Measurements from ENCODE around the gene FYN. TPM values are rescaled to one million over a fixed set of nuclear protein-coding genes. Genes with fewer than 3 reads are reported as not detected.
A peak's percentile ranks its signal among the peaks of the same experiment; 100 is the strongest.

FYN gene
- total RNA-seq, 1 donor from 2014 or later = 525 TPM

DNA sequence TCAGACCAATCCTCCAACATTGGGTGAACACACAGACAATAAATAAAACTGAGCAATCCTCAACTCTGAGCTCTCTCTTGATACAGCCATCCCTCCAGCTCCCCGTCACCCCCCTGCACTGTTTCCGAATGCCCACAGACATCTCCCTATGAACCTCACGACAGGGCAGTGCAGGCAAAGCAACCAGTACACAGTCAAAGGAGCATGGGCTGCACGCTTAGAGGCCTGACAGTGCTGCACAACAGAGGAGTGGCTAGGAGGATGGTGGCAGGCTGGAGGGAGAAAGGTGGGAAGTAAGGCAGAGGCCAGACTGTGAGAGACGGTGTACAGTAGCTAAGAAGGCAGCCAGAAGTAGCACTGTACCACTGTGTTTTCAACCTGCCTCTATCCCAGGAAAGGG lies 24.0 kb downstream of the FYN start:
- H3K4me1 Mint-ChIP-seq (ENCODE audit: low read depth, unreplicated experiment) = peaks cover 84% of the 10 kb centered on the region
- peaks cover 5% of the 10 kb centered on the region for H3K9me3 Mint-ChIP-seq (ENCODE audit: unreplicated experiment)
- H3K27ac Mint-ChIP-seq (ENCODE audit: unreplicated experiment) = peak overlapping the region; percentile 72
- H3K27me3 Mint-ChIP-seq (ENCODE audit: unreplicated experiment) = peaks cover 3% of the 10 kb centered on the region
- TF ChIP-seq, protein P1, sequence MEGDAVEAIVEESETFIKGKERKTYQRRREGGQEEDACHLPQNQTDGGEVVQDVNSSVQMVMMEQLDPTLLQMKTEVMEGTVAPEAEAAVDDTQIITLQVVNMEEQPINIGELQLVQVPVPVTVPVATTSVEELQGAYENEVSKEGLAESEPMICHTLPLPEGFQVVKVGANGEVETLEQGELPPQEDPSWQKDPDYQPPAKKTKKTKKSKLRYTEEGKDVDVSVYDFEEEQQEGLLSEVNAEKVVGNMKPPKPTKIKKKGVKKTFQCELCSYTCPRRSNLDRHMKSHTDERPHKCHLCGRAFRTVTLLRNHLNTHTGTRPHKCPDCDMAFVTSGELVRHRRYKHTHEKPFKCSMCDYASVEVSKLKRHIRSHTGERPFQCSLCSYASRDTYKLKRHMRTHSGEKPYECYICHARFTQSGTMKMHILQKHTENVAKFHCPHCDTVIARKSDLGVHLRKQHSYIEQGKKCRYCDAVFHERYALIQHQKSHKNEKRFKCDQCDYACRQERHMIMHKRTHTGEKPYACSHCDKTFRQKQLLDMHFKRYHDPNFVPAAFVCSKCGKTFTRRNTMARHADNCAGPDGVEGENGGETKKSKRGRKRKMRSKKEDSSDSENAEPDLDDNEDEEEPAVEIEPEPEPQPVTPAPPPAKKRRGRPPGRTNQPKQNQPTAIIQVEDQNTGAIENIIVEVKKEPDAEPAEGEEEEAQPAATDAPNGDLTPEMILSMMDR (IDR thresholded peaks at IDR 0.05; ENCODE audit: partially characterized antibody, unreplicated experiment) = no peak
- no peak for DNase-seq
- H3K4me3 Mint-ChIP-seq (ENCODE audit: unreplicated experiment) = peak overlapping the region; percentile 56
- H3K36me3 Mint-ChIP-seq (ENCODE audit: unreplicated experiment) = no peaks in the 10 kb centered on the region

DNA sequence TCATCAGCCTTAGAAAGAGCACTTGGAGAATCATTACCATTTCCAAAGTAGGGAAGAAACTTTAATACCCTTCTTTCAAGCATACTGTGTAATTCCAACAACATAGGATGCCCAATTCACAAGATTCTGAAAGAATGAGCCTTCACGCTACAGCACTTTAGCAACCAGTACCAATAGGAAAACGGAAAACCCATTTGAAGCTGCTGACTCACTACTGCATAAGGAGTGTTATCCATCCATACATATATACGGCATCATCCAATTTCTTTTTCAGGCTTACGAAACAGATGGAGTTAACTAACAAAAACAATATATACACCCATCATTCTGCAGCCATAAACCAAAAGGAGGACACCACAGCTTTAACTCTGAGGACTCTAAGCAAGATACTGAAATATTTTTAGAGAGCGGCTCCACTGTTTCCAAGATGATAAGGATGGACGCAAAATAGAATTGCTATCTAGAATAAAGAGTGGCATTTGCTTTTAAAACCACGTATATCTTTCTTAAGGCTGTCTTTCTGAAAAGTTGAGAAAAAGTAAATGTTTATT lies 24.9 kb downstream of the FYN start:
- Mint-ChIP-seq H3K27me3 (ENCODE audit: unreplicated experiment) (peaks cover 3% of the 10 kb centered on the region), H3K4me3 (ENCODE audit: unreplicated experiment) (no peak overlapping the region), H3K4me1 (ENCODE audit: low read depth, unreplicated experiment) (peaks cover 81% of the 10 kb centered on the region), H3K9me3 (ENCODE audit: unreplicated experiment) (peaks cover 5% of the 10 kb centered on the region), H3K36me3 (ENCODE audit: unreplicated experiment) (no peaks in the 10 kb centered on the region), H3K27ac (ENCODE audit: unreplicated experiment) (no peak overlapping the region)
- no peak for DNase-seq
- TF ChIP-seq, protein P1 (IDR thresholded peaks at IDR 0.05; ENCODE audit: partially characterized antibody, unreplicated experiment) = no peak

DNA sequence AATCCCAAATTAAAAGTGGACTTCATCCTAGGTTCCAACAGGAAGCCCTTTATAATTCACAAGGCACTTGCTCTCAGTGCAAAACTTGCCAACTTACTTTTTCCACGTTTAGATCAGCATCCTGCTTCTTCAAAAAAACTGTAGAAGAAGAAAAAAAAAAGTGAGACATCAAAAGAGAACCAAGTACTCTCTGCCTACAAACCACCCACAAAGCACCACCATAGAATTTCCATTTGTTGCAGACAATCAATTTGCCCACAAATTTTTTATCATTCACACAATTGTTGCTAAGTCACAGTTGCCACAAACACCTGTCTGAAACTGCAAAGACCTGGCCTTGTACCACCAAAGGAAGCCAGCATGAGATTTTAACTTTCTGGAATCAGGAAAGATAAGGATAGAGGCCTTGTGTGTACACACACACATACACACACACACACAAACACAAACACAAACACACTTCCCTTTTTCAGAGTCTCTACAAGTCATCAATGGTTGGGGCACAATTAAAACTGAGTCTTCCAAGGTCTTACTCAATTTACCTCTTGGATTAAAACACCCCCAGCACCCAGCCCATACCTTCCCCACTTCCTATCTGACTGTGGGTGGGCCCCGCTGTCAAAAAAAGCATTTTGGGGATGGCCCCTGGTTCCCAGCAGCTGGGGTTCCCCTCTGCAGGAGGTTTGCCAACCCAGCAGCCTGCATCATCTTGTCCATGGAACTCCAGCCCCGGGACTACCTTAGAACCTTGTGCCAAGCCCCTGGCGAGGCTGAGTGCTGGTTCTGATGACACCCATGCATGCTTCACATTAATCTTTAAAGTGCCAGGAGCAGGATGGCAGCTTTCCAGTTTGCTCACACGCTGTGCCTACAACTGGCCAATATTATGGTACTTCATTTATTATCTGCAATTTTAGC lies 26.5 kb downstream of the FYN start:
- H3K4me1 Mint-ChIP-seq (ENCODE audit: low read depth, unreplicated experiment) = peaks cover 66% of the 10 kb centered on the region
- H3K36me3 Mint-ChIP-seq (ENCODE audit: unreplicated experiment) = no peaks in the 10 kb centered on the region
- H3K9me3 Mint-ChIP-seq (ENCODE audit: unreplicated experiment) = peaks cover 3% of the 10 kb centered on the region
- peaks cover 3% of the 10 kb centered on the region for H3K27me3 Mint-ChIP-seq (ENCODE audit: unreplicated experiment)
- H3K4me3 Mint-ChIP-seq (ENCODE audit: unreplicated experiment) = peak overlapping the region; percentile 14
- TF ChIP-seq, protein P1 (IDR thresholded peaks at IDR 0.05; ENCODE audit: partially characterized antibody, unreplicated experiment) = no peak
- DNase-seq = no peak
- peak overlapping the region; percentile 35 for H3K27ac Mint-ChIP-seq (ENCODE audit: unreplicated experiment)

DNA sequence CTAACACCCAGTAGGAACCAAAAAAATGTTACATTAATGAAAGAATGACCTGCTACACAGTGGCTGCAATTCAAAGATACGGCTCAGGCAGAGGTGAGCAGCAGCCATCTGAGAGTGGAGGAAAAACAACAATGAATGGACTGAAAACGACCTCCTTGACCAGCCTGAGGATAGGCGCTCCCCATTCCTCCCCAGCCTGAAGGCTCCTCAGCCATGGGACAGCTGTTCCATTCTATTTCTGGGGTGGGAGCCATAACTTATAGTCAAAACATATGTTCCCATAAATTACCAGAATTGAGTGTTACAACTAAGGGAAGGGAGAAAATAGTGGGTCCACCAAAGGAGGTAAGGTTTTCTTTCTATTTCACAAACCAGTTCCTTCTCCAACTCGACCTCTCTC lies 27.2 kb downstream of the FYN start:
- H3K4me3 Mint-ChIP-seq (ENCODE audit: unreplicated experiment) = peak overlapping the region; percentile 14
- H3K27me3 Mint-ChIP-seq (ENCODE audit: unreplicated experiment) = peaks cover 5% of the 10 kb centered on the region
- no peaks in the 10 kb centered on the region for H3K36me3 Mint-ChIP-seq (ENCODE audit: unreplicated experiment)
- peak overlapping the region; percentile 35 for H3K27ac Mint-ChIP-seq (ENCODE audit: unreplicated experiment)
- H3K4me1 Mint-ChIP-seq (ENCODE audit: low read depth, unreplicated experiment) = peaks cover 66% of the 10 kb centered on the region
- DNase-seq = no peak
- TF ChIP-seq, protein P1 (IDR thresholded peaks at IDR 0.05; ENCODE audit: partially characterized antibody, unreplicated experiment) = no peak
- H3K9me3 Mint-ChIP-seq (ENCODE audit: unreplicated experiment) = peaks cover 3% of the 10 kb centered on the region

DNA sequence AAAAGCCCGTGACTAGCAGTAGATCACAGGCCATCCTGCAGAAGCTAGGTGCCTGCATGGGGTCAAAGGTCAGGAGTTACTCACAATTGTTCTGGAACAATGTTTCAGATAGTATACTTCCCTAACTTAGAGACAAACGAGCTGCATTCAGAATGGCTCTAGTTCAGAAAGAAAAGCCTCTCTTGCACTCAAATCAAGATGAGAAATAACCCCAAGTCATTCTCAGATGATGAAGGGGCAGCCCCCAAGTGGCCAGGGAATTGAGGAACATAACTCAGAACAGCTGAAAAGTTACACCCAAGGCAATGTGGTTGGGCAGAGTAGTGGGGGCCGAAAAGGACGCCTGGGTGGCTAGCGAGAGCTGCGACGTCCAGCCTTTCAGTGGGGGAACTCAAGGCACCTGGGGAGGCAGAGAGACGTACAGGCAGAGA lies 27.8 kb downstream of the FYN start:
- TF ChIP-seq, protein P1 (IDR thresholded peaks at IDR 0.05; ENCODE audit: partially characterized antibody, unreplicated experiment) = no peak
- no peaks in the 10 kb centered on the region for H3K36me3 Mint-ChIP-seq (ENCODE audit: unreplicated experiment)
- H3K27me3 Mint-ChIP-seq (ENCODE audit: unreplicated experiment) = peaks cover 6% of the 10 kb centered on the region
- peaks cover 3% of the 10 kb centered on the region for H3K9me3 Mint-ChIP-seq (ENCODE audit: unreplicated experiment)
- DNase-seq = no peak
- no peak overlapping the region for H3K27ac Mint-ChIP-seq (ENCODE audit: unreplicated experiment)
- peaks cover 64% of the 10 kb centered on the region for H3K4me1 Mint-ChIP-seq (ENCODE audit: low read depth, unreplicated experiment)
- no peak overlapping the region for H3K4me3 Mint-ChIP-seq (ENCODE audit: unreplicated experiment)
